ENCODE results near the gene PLS3.

PLS3 gene

DNA sequence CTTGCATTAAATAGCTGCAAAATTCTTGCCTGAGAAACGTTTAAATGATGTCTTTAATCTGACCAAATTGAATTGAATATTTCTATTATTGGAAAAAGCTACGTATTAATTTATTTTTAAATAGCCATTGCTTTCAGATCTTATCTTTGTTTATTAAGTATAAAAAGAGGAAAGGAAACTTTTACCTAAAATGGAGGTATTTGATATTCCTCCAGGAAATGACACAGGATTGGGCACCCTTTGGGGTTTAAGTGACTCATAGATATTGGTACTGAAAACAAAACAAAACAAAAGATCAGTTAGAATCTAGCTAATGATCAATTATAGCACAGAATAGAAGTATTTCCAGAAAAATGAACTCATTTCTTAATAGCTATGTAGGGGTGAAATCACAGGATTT is 34.1 kb downstream of the PLS3 start:
- Histone ChIP-seq H3K4me1 (ENCODE audit: control insufficient read depth, insufficient read depth, low read length) (no peaks in the 10 kb centered on the region), H3K27ac (ENCODE audit: low read depth, low read length) (no peak overlapping the region), H3K4me3 (ENCODE audit: low read length) (no peak overlapping the region)

DNA sequence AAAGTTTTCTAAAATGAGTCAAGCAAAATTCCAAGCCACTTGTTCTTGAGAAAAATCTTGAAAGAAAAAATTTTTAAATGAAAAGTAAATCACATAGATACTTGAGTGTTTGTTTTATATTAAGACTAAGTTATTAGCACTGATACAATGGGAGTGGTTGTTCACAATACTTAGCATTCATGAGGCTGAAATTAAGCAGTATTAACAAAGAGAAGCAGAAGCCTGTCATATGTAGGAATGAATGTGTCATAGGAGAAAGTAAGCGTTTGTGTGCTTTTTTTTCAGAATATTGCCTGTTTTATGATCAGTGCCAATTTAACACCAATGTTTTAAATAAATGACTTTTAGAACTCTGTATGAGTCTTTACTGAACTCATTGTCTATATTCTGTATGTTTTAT is 37.6 kb downstream of the PLS3 start:
- Histone ChIP-seq H3K27me3 (ENCODE audit: control insufficient read depth, insufficient read depth, low read length) (no peaks in the 10 kb centered on the region), H3K4me1 (ENCODE audit: control insufficient read depth, insufficient read depth, low read length) (no peaks in the 10 kb centered on the region), H3K9ac (ENCODE audit: low read length) (no peak overlapping the region), H3K36me3 (ENCODE audit: control insufficient read depth, insufficient read depth, low read length) (no peaks in the 10 kb centered on the region), H3K4me3 (ENCODE audit: low read length) (no peak overlapping the region), H3K27ac (ENCODE audit: low read depth, low read length) (no peak overlapping the region)

More for the DNA sequence above, 34.1 kb downstream of the PLS3 start:
- Histone ChIP-seq H3K27me3 (ENCODE audit: control insufficient read depth, insufficient read depth, low read length) (peaks cover 2% of the 10 kb centered on the region), H3K9ac (ENCODE audit: low read length) (no peak overlapping the region), H3K36me3 (ENCODE audit: control insufficient read depth, insufficient read depth, low read length) (no peaks in the 10 kb centered on the region)

DNA sequence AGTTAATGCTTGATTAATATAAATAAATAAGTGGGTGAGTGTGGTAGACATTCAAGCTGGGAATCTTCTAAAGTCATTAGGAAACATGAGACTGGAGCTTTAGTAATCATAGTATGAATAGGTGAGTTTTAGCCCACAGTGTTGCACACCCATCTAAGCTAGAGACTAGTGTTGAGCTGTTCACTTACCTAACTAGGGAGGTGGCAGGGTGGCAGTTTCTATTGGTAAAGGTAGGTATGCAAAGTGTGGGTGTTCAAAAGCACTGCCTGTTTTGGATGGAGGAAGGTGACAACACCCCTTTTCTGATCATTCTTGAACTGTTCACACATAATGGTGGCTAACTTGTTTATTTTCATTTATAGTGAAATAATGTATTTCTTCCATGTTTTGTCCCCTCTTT is 41.3 kb downstream of the PLS3 start:
- Histone ChIP-seq H3K27ac (ENCODE audit: low read depth, low read length) (no peak overlapping the region), H3K36me3 (ENCODE audit: control insufficient read depth, insufficient read depth, low read length) (no peaks in the 10 kb centered on the region)

DNA sequence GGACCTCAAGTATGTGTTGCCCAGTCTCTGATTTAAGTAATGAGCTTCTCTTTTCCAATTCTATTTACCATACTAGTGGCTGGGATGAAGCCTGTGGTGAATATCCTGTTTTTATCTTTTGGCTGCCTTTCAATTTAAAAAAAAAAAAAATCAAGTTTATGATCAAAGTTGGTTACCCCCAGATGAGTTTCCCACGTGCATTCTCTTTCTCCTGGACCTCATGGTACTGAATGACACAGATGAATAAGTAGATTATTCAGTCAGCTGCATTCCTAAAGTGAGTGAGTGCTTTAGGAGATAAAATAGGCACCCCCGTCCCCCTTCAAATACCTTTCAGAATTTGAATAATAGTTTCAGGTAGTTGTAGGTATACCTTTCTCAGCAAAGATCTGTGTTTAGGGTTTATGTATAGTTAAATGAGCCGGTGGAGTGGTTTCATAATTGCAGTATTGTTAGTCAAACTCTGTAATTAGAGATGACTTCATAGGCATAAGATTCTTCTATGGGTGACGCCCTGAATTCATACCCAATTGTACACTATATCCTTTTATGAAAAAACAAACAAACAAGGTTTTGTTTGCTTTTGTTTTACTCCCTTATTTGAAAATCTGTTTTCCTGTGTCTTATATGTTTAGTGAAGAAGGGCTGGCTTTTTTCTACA is 41.9 kb downstream of the PLS3 start:
- H3K27me3 ChIP-seq (ENCODE audit: control insufficient read depth, insufficient read depth, low read length), result no peaks in the 10 kb centered on the region
- no peaks in the 10 kb centered on the region for H3K4me1 ChIP-seq (ENCODE audit: control insufficient read depth, insufficient read depth, low read length)
- no peak overlapping the region for H3K27ac ChIP-seq (ENCODE audit: low read depth, low read length)
- no peaks in the 10 kb centered on the region for H3K36me3 ChIP-seq (ENCODE audit: control insufficient read depth, insufficient read depth, low read length)
- no peak overlapping the region for H3K9ac ChIP-seq (ENCODE audit: low read length)
- H3K4me3 ChIP-seq (ENCODE audit: low read length), result no peak overlapping the region

More for the DNA sequence above, 41.3 kb downstream of the PLS3 start:
- no peaks in the 10 kb centered on the region for H3K27me3 ChIP-seq (ENCODE audit: control insufficient read depth, insufficient read depth, low read length)
- H3K9ac ChIP-seq (ENCODE audit: low read length), result no peak overlapping the region
- no peaks in the 10 kb centered on the region for H3K4me1 ChIP-seq (ENCODE audit: control insufficient read depth, insufficient read depth, low read length)
- H3K4me3 ChIP-seq (ENCODE audit: low read length), result no peak overlapping the region

DNA sequence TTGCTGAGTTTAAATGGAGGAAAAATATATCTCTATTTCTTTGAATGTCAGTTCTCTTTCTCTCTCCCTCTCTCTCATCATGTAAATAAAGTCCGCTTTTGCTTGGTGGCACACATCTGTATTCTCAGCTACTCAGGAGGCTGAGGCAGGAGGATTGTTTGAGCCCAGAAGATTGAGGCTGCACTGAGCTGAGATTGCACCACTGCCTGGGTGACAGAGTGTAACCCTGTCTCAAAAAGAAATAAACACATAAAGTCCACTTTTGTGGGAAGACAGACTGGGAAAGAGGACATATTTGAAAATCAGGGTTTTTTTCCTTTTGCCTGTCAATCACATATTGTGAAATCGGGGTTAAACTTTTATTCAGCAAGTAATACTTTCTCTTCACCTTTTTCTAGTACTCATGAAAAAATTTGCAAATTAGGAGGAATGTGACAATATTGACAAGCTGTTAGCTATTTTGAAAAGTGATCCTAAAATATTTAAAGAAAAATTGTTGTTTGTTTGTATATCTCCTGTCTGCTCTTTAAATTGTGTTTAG is 42.6 kb downstream of the PLS3 start:
- H3K4me1 ChIP-seq (ENCODE audit: control insufficient read depth, insufficient read depth, low read length), result no peaks in the 10 kb centered on the region
- no peaks in the 10 kb centered on the region for H3K36me3 ChIP-seq (ENCODE audit: control insufficient read depth, insufficient read depth, low read length)
- H3K4me3 ChIP-seq (ENCODE audit: low read length), result no peak overlapping the region
- H3K27ac ChIP-seq (ENCODE audit: low read depth, low read length), result no peak overlapping the region
- H3K27me3 ChIP-seq (ENCODE audit: control insufficient read depth, insufficient read depth, low read length), result no peaks in the 10 kb centered on the region
- H3K9ac ChIP-seq (ENCODE audit: low read length), result no peak overlapping the region

DNA sequence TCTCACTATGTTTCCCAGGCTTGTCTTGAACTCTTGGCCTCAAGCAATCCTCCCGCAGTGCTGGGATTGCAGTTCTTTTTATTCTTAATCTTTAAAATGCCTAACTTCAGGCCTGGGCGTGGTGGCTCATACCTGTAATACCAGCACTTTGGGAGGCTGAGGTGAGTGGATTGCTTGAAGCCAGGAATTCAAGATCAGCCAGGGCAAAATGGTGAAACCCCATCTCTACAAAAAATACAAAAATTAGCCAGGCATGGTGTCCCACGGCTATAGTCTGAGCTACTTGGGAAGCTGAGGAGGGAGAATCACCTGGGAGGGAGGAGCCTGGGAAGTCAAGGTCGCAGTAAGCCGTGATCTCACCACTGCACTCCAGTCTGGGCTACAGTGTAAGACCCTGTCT is 45.9 kb downstream of the PLS3 start:
- Histone ChIP-seq H3K27me3 (ENCODE audit: control insufficient read depth, insufficient read depth, low read length) (peaks cover 2% of the 10 kb centered on the region), H3K27ac (ENCODE audit: low read depth, low read length) (no peak overlapping the region), H3K4me1 (ENCODE audit: control insufficient read depth, insufficient read depth, low read length) (no peaks in the 10 kb centered on the region), H3K4me3 (ENCODE audit: low read length) (no peak overlapping the region), H3K36me3 (ENCODE audit: control insufficient read depth, insufficient read depth, low read length) (no peaks in the 10 kb centered on the region), H3K9ac (ENCODE audit: low read length) (no peak overlapping the region)

DNA sequence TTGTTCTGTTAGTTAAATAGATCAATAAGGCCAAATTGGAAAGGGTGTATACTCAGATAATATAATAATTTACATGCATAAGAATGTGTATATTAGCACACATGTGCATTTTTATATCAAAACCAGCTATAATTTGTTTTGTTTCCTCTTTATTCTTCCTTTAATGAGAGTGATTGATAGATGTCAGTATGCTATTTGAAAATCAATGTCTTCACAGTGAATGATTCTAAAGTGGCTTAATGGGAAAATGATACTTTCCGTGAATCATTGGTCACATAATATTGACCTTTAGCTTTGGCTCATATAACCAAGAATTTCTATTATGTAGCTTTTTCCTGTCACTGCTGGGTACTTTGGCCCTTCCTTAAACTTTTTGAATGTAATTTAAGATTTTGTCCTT is 48.6 kb downstream of the PLS3 start:
- H3K27ac ChIP-seq (ENCODE audit: low read depth, low read length), result no peak overlapping the region
- no peak overlapping the region for H3K9ac ChIP-seq (ENCODE audit: low read length)
- peaks cover 2% of the 10 kb centered on the region for H3K27me3 ChIP-seq (ENCODE audit: control insufficient read depth, insufficient read depth, low read length)
- no peaks in the 10 kb centered on the region for H3K36me3 ChIP-seq (ENCODE audit: control insufficient read depth, insufficient read depth, low read length)
- no peaks in the 10 kb centered on the region for H3K4me1 ChIP-seq (ENCODE audit: control insufficient read depth, insufficient read depth, low read length)
- no peak overlapping the region for H3K4me3 ChIP-seq (ENCODE audit: low read length)

DNA sequence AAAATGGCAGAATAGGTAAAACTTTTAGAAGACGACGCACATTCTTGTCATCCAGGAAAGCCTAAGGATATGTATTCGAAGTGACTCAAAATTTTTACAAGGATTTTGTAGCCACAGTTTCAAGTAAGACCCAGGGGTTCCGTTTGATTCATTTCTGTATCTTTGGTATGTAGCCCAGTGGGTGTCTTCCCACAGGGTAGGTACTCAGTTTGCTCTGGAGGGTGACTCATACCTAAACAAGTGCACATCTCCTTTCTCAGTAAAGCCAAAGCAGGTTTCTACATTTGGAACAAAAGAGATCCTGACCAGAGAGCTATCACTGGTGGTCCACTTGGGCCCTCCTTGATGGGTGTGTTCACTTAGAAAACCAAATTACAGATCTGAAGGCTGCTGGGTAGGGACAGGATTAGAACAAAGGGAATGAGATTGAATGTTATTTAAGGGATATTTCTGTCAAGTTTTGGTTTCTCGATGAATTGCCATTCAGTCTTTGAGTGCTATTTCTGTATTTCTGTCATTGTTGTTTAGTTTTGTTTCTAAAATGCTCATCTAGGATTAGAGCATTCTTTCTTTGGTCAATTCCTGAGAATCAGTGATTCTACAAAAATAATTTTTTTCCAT is 56.1 kb downstream of the PLS3 start:
- Histone ChIP-seq H3K27ac (ENCODE audit: low read depth, low read length) (peak overlapping the region; percentile 89), H3K36me3 (ENCODE audit: control insufficient read depth, insufficient read depth, low read length) (no peaks in the 10 kb centered on the region), H3K9ac (ENCODE audit: low read length) (no peak overlapping the region), H3K4me3 (ENCODE audit: low read length) (no peak overlapping the region), H3K27me3 (ENCODE audit: control insufficient read depth, insufficient read depth, low read length) (no peaks in the 10 kb centered on the region), H3K4me1 (ENCODE audit: control insufficient read depth, insufficient read depth, low read length) (peaks cover 4% of the 10 kb centered on the region)

DNA sequence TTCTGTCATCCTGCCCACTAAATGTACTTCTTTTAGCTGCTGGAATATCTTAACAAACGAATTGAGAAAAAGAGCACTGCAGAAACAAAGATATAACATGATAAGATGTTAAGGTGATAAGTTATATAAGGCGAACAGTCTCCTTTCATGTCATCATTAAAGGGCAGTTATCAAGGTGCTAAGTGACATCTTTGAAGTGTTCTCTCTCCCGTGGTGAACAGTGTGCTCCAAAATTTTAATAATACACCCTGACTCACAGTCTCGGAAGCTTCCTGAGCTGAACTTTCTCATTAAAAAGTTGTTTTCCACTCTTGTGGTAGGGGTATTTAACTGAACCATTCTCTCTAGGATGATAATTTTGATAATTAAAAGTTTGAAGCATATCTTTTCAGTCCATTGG is 61.6 kb downstream of the PLS3 start:
- Histone ChIP-seq H3K9ac (ENCODE audit: low read length) (no peak overlapping the region), H3K36me3 (ENCODE audit: control insufficient read depth, insufficient read depth, low read length) (no peaks in the 10 kb centered on the region), H3K4me1 (ENCODE audit: control insufficient read depth, insufficient read depth, low read length) (no peaks in the 10 kb centered on the region), H3K27ac (ENCODE audit: low read depth, low read length) (no peak overlapping the region), H3K4me3 (ENCODE audit: low read length) (no peak overlapping the region), H3K27me3 (ENCODE audit: control insufficient read depth, insufficient read depth, low read length) (no peaks in the 10 kb centered on the region)

DNA sequence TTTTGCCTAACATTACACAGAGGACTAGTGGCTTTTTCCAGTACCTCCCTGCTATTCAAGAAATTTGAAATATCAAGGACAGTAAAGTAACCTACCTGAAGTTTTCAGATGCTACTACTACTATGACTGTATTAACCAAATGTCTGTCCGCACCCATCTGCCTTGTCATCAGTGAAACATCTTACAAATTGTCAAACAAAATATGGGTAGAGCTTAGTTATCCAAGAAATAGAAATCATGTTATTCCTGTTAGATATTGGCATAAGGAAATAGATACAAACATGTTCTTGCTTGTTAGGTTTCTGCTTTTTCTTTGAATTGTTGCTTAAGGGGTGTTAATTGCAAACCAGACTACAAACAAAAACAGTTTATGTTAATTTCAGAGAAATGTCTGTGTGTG is 63.9 kb downstream of the PLS3 start:
- Histone ChIP-seq H3K27ac (ENCODE audit: low read depth, low read length) (no peak overlapping the region), H3K9ac (ENCODE audit: low read length) (no peak overlapping the region)

DNA sequence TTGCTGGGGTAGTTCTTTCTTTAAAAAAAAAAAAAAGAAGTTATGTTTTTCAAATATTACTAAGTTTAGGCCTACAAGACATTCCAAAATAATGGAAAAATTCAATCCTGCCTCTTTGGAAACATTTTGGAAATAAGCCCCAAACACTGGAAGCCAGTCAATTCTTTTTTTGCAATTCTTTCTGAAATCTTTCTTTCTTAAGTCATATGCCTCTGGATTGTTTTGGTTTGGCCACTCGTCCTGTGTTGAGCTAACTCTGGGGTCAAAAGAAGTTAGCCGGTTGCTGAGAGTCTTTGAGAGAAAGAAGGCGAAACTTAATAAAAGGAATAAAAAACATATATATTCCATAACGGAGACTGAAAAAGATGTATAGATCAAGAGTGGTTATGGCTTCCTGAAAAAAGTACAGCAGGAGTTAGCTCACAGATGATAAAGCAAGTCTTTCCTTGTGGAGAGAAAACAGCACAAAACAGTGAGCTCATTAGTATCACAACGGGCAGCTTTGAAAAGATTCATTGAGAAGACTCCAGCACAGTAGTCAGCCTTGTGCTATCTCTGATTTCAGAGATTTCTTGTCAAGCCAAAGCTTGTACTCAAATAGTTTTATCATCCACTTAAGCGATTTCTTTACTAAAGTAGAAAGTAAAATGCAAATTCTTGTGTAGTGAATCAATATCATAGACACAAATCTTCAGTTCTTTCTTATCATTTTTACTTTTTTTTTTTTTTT is 64.8 kb downstream of the PLS3 start:
- no peak overlapping the region for H3K4me3 ChIP-seq (ENCODE audit: low read length)
- peak overlapping the region; percentile 8 for H3K27ac ChIP-seq (ENCODE audit: low read depth, low read length)
- no peaks in the 10 kb centered on the region for H3K27me3 ChIP-seq (ENCODE audit: control insufficient read depth, insufficient read depth, low read length)
- no peak overlapping the region for H3K9ac ChIP-seq (ENCODE audit: low read length)
- no peaks in the 10 kb centered on the region for H3K4me1 ChIP-seq (ENCODE audit: control insufficient read depth, insufficient read depth, low read length)
- H3K36me3 ChIP-seq (ENCODE audit: control insufficient read depth, insufficient read depth, low read length), result no peaks in the 10 kb centered on the region

More for the DNA sequence above, 63.9 kb downstream of the PLS3 start:
- H3K4me3 ChIP-seq (ENCODE audit: low read length), result no peak overlapping the region
- no peaks in the 10 kb centered on the region for H3K4me1 ChIP-seq (ENCODE audit: control insufficient read depth, insufficient read depth, low read length)
- H3K36me3 ChIP-seq (ENCODE audit: control insufficient read depth, insufficient read depth, low read length), result no peaks in the 10 kb centered on the region
- H3K27me3 ChIP-seq (ENCODE audit: control insufficient read depth, insufficient read depth, low read length), result no peaks in the 10 kb centered on the region

DNA sequence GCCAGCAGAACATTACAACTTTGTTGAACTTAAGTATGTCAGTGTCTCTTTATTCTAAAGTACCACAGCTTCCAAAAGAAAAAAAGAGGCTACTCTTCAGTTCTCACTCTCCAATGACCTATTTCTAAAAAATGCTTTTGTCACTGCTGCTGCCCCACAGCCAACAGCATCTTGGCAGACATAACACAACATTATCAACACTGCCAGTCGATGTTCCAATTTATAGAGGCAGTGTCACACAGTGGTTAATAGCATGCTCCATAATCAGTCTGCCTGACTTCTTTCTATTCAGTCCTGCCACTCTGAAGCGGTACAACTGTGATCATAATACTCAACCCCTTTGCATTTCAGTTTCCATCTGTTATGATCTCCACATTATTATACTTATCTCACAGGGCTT is 69.2 kb downstream of the PLS3 start:
- no peaks in the 10 kb centered on the region for H3K36me3 ChIP-seq (ENCODE audit: control insufficient read depth, insufficient read depth, low read length)
- no peak overlapping the region for H3K9ac ChIP-seq (ENCODE audit: low read length)
- H3K4me3 ChIP-seq (ENCODE audit: low read length), result no peak overlapping the region
- H3K27me3 ChIP-seq (ENCODE audit: control insufficient read depth, insufficient read depth, low read length), result no peaks in the 10 kb centered on the region
- no peak overlapping the region for H3K27ac ChIP-seq (ENCODE audit: low read depth, low read length)
- H3K4me1 ChIP-seq (ENCODE audit: control insufficient read depth, insufficient read depth, low read length), result no peaks in the 10 kb centered on the region

All from rectal smooth muscle tissue (tissue), 1 donor.